GM23338 (cell line): ENCODE results near the gene OLFML3. TPM values are rescaled to one million over a fixed set of nuclear protein-coding genes. Genes with fewer than 3 reads are reported as not detected.

Experiments used
- ATAC-seq: fragments of 200-7000 bp; cut with Tn5 transposase; 3 replicates; pipeline ENCODE4 v1.9.1; 2020
- DNase-seq: peaks from one replicate; pipeline ENCODE4 v3.0.0-alpha.2; 2015; ENCODE audit warnings: low spot score
- H2AFZ ChIP-seq: fragments of 200-600 bp; sonication (generic); 2 replicates; pipeline ENCODE4 v1.8.0; 2016; ENCODE audit warnings: antibody characterized with exemption, mild to moderate bottlenecking, moderate library complexity
- H3F3A ChIP-seq: fragments of 200-600 bp; sonication (generic); replicated peaks from 2 replicates; pipeline ENCODE4 v1.8.0; 2017; ENCODE audit warnings: antibody characterized with exemption, mixed run types, low read depth
- H3K27ac ChIP-seq: fragments of 200-600 bp; sonication (generic); 2 replicates; pipeline ENCODE4 v1.6.1; 2016; ENCODE audit warnings: low read depth
- H3K27me3 ChIP-seq: fragments of 200-600 bp; sonication (generic); 2 replicates; pipeline ENCODE4 v1.8.0; 2016; ENCODE audit warnings: mild to moderate bottlenecking, mixed run types, moderate library complexity; ENCODE audit not compliant: insufficient read depth
- H3K36me3 ChIP-seq: fragments of 200-600 bp; sonication (generic); 2 replicates; pipeline ENCODE4 v1.8.0; 2016; ENCODE audit warnings: mild to moderate bottlenecking; ENCODE audit not compliant: insufficient read depth
- H3K4me1 ChIP-seq: fragments of 200-600 bp; sonication (generic); 2 replicates; pipeline ENCODE4 v1.8.0; 2016; ENCODE audit warnings: mild to moderate bottlenecking, moderate library complexity; ENCODE audit not compliant: insufficient read depth
- H3K4me2 ChIP-seq: fragments of 200-600 bp; sonication (generic); 2 replicates; pipeline ENCODE4 v1.7.1; 2017; ENCODE audit warnings: mixed run types
- H3K4me3 ChIP-seq: fragments of 200-600 bp; sonication (generic); 2 replicates; pipeline ENCODE4 v1.6.1; 2016; ENCODE audit warnings: mixed run types
- H3K79me2 ChIP-seq: fragments of 200-600 bp; sonication (generic); replicated peaks from 2 replicates; pipeline ENCODE4 v1.8.0; 2017; ENCODE audit warnings: mild to moderate bottlenecking; ENCODE audit not compliant: insufficient read depth
- H3K9me2 ChIP-seq: fragments of 200-600 bp; sonication (generic); 2 replicates; pipeline ENCODE4 v1.8.0; 2017; ENCODE audit not compliant: insufficient read depth
- H4K20me1 ChIP-seq: fragments of 200-600 bp; sonication (generic); replicated peaks from 2 replicates; pipeline ENCODE4 v1.8.0; 2017; ENCODE audit warnings: mild to moderate bottlenecking; ENCODE audit not compliant: insufficient read depth
- H3K27ac Mint-ChIP-seq: 2 replicates; pipeline ENCODE4 v1.8.0; 2020; ENCODE audit warnings: inconsistent platforms, mild to moderate bottlenecking, moderate library complexity, mixed read lengths
- H3K27me3 Mint-ChIP-seq: 3 replicates; pipeline ENCODE4 v1.8.0; 2022; ENCODE audit warnings: low read depth, mild to moderate bottlenecking, moderate library complexity, mixed read lengths, inconsistent platforms; ENCODE audit not compliant: insufficient read depth, poor library complexity
- H3K36me3 Mint-ChIP-seq: 3 replicates; pipeline ENCODE4 v1.8.0; 2021; ENCODE audit warnings: low read depth, mild to moderate bottlenecking, inconsistent platforms, moderate library complexity, mixed read lengths
- H3K4me1 Mint-ChIP-seq: 3 replicates; pipeline ENCODE4 v1.8.0; 2020; ENCODE audit warnings: mild to moderate bottlenecking, inconsistent platforms, mixed read lengths
- H3K4me3 Mint-ChIP-seq: 3 replicates; pipeline ENCODE4 v1.8.0; 2021; ENCODE audit warnings: moderate library complexity, mild to moderate bottlenecking, inconsistent platforms, mixed read lengths
- H3K9me3 Mint-ChIP-seq: 3 replicates; pipeline ENCODE4 v1.8.0; 2020; ENCODE audit warnings: moderate library complexity, mild to moderate bottlenecking, inconsistent platforms, mixed read lengths
- CTCF ChIP-seq, 2 experiments: fragments of 200-600 bp in 1 of 2; sonication (generic) in 1 of 2; conservative IDR thresholded peaks; 2 replicates each; pipeline versions ENCODE4 v1.5.1 to v1.6.1; 2016 to 2017; ENCODE audit warnings: antibody characterized with exemption in 2 of 2, low read depth in 2 of 2, mild to moderate bottlenecking in 2 of 2, moderate library complexity in 1 of 2
- EZH2 ChIP-seq: fragments of 200-600 bp; sonication (generic); IDR thresholded peaks from one replicate; pipeline ENCODE4 v1.8.0; 2017; ENCODE audit warnings: antibody characterized with exemption, mild to moderate bottlenecking, low read depth; ENCODE audit not compliant: unreplicated experiment
- EZH2phosphoT487 ChIP-seq: fragments of 200-600 bp; sonication (generic); IDR thresholded peaks from one replicate; pipeline ENCODE4 v1.8.1; 2018; ENCODE audit warnings: antibody characterized with exemption; ENCODE audit not compliant: unreplicated experiment
- JUNB ChIP-seq: IDR thresholded peaks from one replicate; pipeline ENCODE4 v1.6.1; 2016; ENCODE audit warnings: antibody characterized with exemption; ENCODE audit not compliant: unreplicated experiment
- NANOG ChIP-seq: IDR thresholded peaks from 2 replicates; pipeline ENCODE4 v1.6.1; 2016; ENCODE audit warnings: antibody characterized with exemption, borderline replicate concordance
- STAT1 ChIP-seq: IDR thresholded peaks from one replicate; pipeline ENCODE4 v1.6.1; 2016; ENCODE audit warnings: antibody characterized with exemption; ENCODE audit not compliant: unreplicated experiment
- ZNF114 ChIP-seq: fragments of 250-450 bp; sonication (Bioruptor Pico); IDR thresholded peaks from 2 replicates; pipeline ENCODE4 v1.5.0; 2020; ENCODE audit warnings: mild to moderate bottlenecking, moderate library complexity
- ZNF331 ChIP-seq: fragments of 250-450 bp; sonication (Bioruptor Pico); IDR thresholded peaks from 2 replicates; pipeline ENCODE4 v1.5.0; 2020; ENCODE audit warnings: low read depth, mild to moderate bottlenecking, moderate library complexity
- polyA plus RNA-seq: library from polyadenylated mRNA; unstranded; fragments of >200 nt; fragmentation: Nextera tagmentation; extraction: Ambion mirVana; gene quantifications from 2 replicates; pipeline ENCODE4 v1.2.1, GENCODE V29; 2016
- total RNA-seq: library from RNA; depleted of rRNA; stranded (reverse); fragments of >200 nt; shearing (Covaris generic); gene quantifications from 2 replicates; pipeline ENCODE4 v1.2.3, GENCODE V29; 2014
- TF ChIP-seq, protein P1 (sequence below): IDR thresholded peaks from one replicate; pipeline ENCODE4 v1.6.1; 2018; ENCODE audit warnings: antibody characterized with exemption; ENCODE audit not compliant: unreplicated experiment
- TF ChIP-seq, protein P2 (sequence below): IDR thresholded peaks from 2 replicates; pipeline ENCODE4 v1.6.1; 2016; ENCODE audit warnings: antibody characterized with exemption

Gene OLFML3
- total and polyA plus RNA-seq, 2 experiments from 2014 or later: 42.8 to 69.9 TPM

DNA sequence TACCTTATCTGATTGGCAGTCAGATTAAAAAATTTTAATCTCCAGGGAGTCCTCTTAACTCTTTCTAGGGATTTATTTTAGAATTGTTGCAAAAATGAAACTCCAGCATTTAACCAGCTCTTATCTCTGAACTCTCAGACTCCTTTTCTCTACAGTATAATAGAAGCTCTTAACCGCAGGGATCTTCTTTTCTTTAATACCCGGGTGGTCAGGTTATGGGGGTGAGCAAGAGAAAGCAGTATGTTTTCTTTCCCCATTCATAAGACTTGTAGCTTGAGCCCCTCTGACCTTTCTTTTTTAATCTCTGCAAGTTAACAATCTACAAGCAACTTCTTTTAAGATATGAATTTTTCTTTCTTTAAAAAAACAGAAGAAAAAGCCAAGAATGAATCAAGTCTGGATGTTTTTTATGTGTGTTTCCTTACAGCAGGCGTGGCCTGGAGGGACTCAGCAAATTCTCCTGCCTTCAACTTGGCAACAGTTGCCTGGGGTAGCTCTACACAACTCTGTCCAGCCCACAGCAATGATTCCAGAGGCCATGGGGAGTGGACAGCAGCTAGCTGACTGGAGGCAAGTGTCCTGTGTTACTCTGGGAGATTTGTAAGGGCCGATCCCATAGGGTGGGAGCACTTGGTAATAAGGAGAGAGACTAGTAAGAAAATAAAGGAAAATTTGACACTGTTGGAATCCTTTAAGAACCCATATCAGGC lies 13.4 kb upstream of the OLFML3 start (continued):
- TF ChIP-seq CTCF (conservative IDR thresholded peaks at IDR 0.05; ENCODE audit: low read depth in 2 of 2) (no peak), NANOG (no peak), JUNB (no peak), ZNF331 (no peak), STAT1 (no peak), EZH2 (no peak), ZNF114 (no peak)
- TF ChIP-seq, protein P1, sequence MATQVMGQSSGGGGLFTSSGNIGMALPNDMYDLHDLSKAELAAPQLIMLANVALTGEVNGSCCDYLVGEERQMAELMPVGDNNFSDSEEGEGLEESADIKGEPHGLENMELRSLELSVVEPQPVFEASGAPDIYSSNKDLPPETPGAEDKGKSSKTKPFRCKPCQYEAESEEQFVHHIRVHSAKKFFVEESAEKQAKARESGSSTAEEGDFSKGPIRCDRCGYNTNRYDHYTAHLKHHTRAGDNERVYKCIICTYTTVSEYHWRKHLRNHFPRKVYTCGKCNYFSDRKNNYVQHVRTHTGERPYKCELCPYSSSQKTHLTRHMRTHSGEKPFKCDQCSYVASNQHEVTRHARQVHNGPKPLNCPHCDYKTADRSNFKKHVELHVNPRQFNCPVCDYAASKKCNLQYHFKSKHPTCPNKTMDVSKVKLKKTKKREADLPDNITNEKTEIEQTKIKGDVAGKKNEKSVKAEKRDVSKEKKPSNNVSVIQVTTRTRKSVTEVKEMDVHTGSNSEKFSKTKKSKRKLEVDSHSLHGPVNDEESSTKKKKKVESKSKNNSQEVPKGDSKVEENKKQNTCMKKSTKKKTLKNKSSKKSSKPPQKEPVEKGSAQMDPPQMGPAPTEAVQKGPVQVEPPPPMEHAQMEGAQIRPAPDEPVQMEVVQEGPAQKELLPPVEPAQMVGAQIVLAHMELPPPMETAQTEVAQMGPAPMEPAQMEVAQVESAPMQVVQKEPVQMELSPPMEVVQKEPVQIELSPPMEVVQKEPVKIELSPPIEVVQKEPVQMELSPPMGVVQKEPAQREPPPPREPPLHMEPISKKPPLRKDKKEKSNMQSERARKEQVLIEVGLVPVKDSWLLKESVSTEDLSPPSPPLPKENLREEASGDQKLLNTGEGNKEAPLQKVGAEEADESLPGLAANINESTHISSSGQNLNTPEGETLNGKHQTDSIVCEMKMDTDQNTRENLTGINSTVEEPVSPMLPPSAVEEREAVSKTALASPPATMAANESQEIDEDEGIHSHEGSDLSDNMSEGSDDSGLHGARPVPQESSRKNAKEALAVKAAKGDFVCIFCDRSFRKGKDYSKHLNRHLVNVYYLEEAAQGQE: no peak
- TF ChIP-seq, protein P2, sequence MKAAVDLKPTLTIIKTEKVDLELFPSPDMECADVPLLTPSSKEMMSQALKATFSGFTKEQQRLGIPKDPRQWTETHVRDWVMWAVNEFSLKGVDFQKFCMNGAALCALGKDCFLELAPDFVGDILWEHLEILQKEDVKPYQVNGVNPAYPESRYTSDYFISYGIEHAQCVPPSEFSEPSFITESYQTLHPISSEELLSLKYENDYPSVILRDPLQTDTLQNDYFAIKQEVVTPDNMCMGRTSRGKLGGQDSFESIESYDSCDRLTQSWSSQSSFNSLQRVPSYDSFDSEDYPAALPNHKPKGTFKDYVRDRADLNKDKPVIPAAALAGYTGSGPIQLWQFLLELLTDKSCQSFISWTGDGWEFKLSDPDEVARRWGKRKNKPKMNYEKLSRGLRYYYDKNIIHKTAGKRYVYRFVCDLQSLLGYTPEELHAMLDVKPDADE: no peak

- H3K9me3 Mint-ChIP-seq: no peaks in the 10 kb centered on the region
- TF ChIP-seq, protein P2: no peak
- TF ChIP-seq STAT1 (no peak), ZNF114 (no peak), EZH2phosphoT487 (no peak), ZNF331 (no peak), CTCF (conservative IDR thresholded peaks at IDR 0.05; ENCODE audit: low read depth in 2 of 2) (no peak), JUNB (no peak), EZH2 (no peak), NANOG (no peak)
These were observed 6.3 kb upstream of the OLFML3 start for GRCh38 chr1:113972954-113973353.

More at GRCh38 chr1:113972954-113973353, 6.3 kb upstream of the OLFML3 start:
- H3K4me1 Mint-ChIP-seq: peaks cover 30% of the 10 kb centered on the region
- no peaks in the 10 kb centered on the region for H3K9me2 ChIP-seq
- peaks cover 1% of the 10 kb centered on the region for H3K27me3 Mint-ChIP-seq
- H3K27ac ChIP-seq: no peak overlapping the region
- peaks cover 51% of the 10 kb centered on the region for H3K36me3 ChIP-seq
- H3K36me3 Mint-ChIP-seq: peaks cover 47% of the 10 kb centered on the region
- H2AFZ ChIP-seq: no peak overlapping the region
- H3K27me3 ChIP-seq: no peaks in the 10 kb centered on the region
- no peaks in the 10 kb centered on the region for H3K79me2 ChIP-seq
- ATAC-seq (no peak), DNase-seq (no peak)
- peaks cover 32% of the 10 kb centered on the region for H3K4me1 ChIP-seq
- no peak overlapping the region for H3K4me3 Mint-ChIP-seq
- H3K4me3 ChIP-seq: no peak overlapping the region
- H3F3A ChIP-seq: 0 out of 2 replicates have a peak, but pooled peaks cover 6% of the 10 kb centered on the region
- H4K20me1 ChIP-seq: no peaks in the 10 kb centered on the region
- H3K27ac Mint-ChIP-seq: no peak overlapping the region
- H3K4me2 ChIP-seq: no peak overlapping the region
